AG10803 (cell line): Measurements from ENCODE around the gene RTF1.

ENCODE experiments used
- DNase-seq: peaks from one replicate; pipeline ENCODE4 v3.0.0; 2010; ENCODE audit warnings: low read depth
- H3K4me3 ChIP-seq: 2 replicates; pipeline ENCODE4 v1.5.1; 2011; ENCODE audit warnings: mild to moderate bottlenecking, low read length, control low read depth
- CTCF ChIP-seq: conservative IDR thresholded peaks from 2 replicates; pipeline ENCODE4 v1.5.1; 2011; ENCODE audit warnings: mild to moderate bottlenecking, low read length, control low read depth, inconsistent platforms

RTF1 gene

DNA sequence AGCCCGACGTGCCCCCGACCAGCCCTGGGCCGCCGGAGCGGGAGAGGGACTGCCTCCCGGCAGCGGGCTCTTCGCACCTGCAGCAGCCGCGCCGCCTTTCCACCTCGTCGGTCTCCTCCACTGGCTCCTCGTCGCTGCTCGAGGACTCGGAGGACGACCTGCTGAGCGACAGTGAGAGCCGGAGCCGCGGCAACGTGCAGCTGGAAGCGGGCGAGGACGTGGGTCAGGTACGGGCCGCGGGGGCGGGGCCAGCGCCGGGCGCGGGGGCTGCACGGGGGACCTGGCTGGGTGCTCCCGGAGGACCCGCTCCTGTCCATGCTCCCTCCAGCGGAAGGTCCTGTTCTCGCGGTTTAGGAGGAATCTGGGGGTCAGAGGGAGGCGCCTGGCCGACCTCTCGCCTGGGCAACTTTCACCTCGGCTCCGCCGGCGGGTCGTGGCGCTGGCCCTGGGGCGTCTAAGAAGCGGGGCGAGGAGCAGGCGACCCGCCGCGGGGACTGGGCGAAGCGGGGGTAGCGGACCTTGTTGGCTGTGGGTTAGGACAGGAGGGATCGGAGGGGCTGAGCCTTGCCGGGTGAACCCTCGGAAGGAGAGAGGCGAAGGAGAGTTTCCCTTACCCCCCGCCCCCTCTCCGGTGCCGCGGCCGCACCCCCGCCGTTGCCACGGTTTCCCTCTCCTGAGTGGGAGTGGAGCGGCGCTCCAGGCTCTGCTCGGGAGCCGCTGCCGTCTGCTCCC, 77.5 kb downstream of the RTF1 start:
- TF ChIP-seq CTCF, result no peak
- DNase-seq, result no peak
- peak overlapping the region; percentile 41 for H3K4me3 ChIP-seq

GRCh38 chr15:41494922-41495735, 78.2 kb downstream of the RTF1 start:
- TF ChIP-seq CTCF, result no peak
- H3K4me3 ChIP-seq, result no peak overlapping the region
- no peak for DNase-seq

DNA sequence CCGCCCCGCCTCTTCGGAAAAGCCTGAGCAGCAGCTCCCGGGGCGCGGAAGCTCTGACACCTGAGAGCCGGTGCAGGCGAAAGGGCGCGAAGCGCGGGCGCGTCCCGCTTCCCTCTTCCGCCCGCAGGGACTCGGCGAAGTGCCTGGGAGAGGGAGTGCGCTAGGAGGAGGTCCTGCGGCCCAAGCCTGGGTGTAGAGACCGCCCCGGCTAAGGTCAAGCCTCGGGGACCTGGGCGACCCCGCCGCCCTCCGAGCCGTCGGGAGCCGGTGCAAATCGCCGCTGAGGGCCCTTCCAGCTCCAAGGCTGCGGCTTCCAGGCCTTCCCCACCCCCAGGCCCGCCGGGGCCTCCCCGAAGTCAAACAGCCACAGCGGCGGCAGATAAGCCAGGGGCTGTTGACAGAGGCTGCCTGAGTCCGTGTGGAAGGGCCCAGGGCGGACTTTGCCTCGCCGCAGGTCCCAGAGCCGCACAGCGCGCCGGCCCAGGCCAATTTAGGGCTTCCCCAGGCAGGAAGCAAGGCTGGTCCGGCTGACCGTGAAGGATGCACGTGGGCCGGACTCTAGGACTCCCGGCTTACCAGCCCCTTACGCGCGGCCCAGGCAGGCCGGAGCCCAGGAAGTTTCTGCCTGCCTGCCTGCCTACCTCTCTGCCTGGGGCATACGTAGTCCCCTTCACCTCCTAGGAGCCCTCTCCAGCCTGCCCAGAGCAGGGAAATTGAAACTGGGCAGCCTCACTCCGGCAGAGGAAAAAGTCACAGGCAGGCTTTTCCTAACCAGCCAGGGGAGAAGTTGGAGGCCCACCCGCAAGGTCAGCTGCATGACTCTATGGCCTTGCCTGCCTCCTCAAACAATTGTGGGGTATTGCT, 79.1 kb downstream of the RTF1 start:
- no peak overlapping the region for H3K4me3 ChIP-seq
- no peak for DNase-seq
- no peak for TF ChIP-seq CTCF

- no peak for TF ChIP-seq CTCF
- no peak for DNase-seq
- no peak overlapping the region for H3K4me3 ChIP-seq
These were observed 81.8 kb downstream of the RTF1 start for GRCh38 chr15:41498657-41499056.

GRCh38 chr15:41499109-41499851, 82.4 kb downstream of the RTF1 start:
- no peak for DNase-seq
- no peak overlapping the region for H3K4me3 ChIP-seq
- TF ChIP-seq CTCF, result no peak

- TF ChIP-seq CTCF, result no peak
- 0 out of 2 replicates have a peak overlapping the region, but pooled peaks have one; percentile 26 for H3K4me3 ChIP-seq
- no peak for DNase-seq
These were observed 84.5 kb downstream of the RTF1 start for GRCh38 chr15:41501191-41501917.
